GM04503 (cell line): ENCODE data around the gene KIAA0232.
"Not testable (repeated sequence)": the region's sequence is repeated elsewhere in the genome, so short reads cannot be mapped to it uniquely, and the experiment has no call there.

Experiments used
- DNase-seq: peaks from one replicate; pipeline ENCODE4 v3.0.0-alpha.2; 2012; ENCODE audit warnings: low read depth

The KIAA0232 gene

GRCh38 chr4:6900956-6901355, 118.4 kb downstream of the KIAA0232 start:
- no peak for DNase-seq

- DNase-seq: no peak
Observed at GRCh38 chr4:6901669-6902317, 119.3 kb downstream of the KIAA0232 start.

DNA sequence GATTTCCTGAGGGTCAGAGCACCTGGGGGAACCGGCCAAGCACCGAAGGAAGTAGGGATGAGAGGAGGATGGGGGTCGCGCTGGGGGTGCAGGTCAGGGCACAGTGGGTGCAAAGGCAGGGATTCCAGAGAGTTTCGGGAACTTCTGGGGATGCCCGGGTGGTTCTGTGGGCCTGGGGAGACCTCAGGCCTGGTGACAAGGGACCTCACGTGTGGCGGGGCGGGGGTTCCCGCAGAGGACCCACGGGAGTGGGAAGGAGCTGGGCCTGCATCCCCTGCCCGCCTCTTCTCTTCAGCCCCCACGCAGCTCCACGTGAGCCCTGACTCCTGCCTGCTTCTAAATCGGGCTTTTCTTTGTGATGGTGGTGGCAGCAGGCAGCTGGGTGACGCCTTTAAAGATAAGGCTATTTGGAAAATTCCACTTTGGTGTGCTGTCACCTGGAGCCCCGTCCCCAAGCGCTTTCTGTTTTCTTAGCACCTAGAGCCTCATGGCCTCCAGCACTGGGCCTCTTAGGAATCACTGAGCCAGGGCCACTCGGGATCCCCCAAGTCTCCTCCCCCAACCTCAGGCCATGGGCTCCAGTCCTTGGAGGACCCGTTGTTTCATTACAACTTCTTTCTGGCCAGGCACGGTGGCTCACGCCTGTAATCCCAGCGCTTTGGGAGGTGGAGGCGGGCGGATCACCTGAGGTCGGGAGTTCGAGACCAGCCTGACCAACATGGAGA, 120.0 kb downstream of the KIAA0232 start:
- no peak for DNase-seq

DNA sequence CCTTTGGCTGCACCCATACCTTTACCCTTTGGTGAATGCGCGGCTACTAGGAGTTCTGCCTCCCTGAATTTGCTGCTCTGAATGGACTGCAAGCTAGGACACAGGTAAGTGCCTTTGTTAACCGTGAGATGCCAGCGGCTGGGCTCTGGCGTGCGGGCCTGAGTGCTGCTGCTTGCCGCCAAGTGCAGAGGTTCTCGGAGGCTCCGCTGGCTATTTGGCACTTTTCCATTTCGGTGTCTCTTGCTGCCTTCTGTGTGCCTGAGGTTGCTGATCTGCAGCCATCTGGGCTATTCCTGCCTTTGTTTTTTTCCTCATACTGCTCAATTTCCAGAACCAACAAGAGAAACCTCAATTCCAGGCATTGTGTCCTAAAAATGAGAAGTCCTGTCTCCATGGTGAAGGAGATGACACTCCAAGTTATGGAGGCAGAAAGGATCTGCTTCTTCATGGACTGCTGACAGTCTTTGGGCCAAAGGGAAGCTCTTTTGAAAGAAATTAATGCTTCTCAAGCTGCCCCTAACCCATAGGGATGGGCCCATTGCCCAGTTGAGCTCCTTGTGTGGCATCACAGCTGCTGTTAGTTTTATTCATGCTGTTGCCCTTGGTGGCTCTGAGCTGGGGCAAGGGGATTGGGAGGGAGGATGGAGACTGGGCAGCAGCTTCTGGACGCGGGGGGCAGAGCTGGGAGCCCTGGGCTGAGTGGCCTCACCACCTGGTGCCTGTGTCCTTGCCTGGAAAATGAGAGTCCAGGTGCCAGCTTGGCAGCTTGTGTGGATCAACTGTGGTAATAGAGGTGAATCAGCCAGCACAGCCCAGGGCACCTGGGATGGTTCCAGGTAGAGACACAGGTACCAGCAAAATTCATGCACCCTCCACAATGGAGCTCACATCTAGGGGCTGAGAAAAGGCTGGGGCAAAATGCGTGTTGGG, 123.3 kb downstream of the KIAA0232 start:
- DNase-seq: no peak

- not testable (repeated sequence) for DNase-seq
Observed at GRCh38 chr4:6906486-6906885, 124.0 kb downstream of the KIAA0232 start.

- DNase-seq: no peak
Observed at GRCh38 chr4:6907658-6908191, 125.2 kb downstream of the KIAA0232 start.

DNA sequence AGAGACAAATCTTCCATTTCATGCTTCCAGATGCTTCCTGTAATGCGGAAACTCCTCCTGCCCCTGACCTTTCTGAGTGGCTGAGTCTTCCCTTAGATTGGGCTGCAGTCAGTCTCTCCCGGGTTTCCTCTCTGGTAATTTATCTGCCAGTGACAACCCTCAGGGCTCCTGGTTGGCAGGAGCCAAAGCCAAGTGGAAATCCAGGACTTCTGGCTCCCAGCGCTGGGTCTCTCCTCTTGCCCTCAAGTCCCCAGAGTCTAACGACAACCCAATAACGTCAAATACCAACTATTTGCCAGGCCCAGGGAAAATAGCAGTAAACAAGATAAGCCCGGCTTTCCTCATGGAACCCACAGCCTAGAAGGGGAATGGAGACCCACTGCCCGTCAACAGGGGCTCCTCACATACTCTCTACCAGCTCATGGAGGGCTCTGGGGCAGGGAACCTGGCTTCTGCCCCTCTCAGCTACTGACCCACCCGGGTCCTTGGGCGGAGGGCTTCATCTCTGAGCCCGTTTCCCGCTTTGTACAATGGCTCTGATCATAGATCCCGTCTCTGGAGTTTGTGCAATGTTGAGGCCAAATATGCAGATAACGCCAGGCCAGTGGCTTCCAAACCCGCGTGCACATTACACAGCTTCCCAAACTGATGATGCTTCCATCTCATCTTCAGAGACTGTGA, 126.0 kb downstream of the KIAA0232 start:
- DNase-seq: no peak

- peak; percentile 38 for DNase-seq
Observed at GRCh38 chr4:6909113-6909969, 126.8 kb downstream of the KIAA0232 start, which contains the start of gene TBC1D14. TBC1D14 (plus strand) TSS chr4:6909826; CDS start chr4:6923390, 13,564 bp downstream.

DNA sequence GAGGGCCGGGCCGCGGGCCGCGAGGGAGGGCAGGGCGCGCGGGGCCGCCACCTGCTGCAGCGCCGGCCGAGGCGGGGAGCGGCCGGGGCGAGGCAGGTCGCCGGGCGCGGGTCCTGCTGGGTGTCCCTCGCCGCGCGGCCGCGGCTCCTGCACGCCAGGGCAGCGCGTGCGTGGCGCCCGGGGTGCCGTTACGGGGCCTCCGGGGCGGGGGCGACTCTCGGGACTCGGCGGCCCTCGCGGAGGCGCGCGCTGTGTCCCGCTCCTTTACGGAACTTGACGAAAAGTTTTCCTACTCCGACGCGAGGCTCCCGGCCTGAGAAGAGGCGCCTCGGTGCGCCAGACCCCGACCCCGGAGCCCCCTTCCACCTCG, 127.4 kb downstream of the KIAA0232 start:
- DNase-seq: no peak

DNA sequence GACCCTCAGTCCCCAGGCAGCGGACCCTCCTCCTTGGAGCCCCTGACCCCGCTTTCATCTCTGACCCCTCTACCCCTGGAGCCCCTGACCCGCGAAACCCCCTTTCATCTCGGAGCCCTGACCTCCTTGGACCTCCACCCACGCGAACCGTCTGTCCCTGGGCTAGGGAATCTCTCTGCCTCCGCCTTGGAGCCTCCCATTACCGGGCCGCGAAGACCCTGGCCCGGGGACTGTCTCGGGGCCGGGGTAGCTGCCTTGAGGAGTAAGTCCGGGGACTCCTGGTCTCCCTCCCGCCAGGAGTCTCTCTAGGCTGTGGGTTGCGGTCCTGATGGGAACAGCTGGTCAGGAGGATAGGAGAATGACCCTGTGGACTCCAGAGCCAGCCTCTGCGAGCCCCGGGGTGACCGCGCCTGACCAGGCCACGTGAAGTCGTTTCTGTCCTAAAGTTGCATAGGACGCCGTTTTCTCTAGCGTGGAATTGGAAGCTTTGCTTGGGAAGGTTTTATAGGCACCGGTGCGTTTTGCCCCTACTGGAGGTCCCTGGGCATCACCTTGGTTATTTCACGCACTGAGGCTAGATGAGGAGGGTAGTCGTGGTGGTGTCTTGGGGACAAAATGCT, 127.9 kb downstream of the KIAA0232 start:
- no peak for DNase-seq

- DNase-seq: no peak
Observed at GRCh38 chr4:6910960-6911874, 128.7 kb downstream of the KIAA0232 start.

- DNase-seq: not testable (repeated sequence)
Observed at GRCh38 chr4:6911917-6912316, 129.4 kb downstream of the KIAA0232 start.

DNA sequence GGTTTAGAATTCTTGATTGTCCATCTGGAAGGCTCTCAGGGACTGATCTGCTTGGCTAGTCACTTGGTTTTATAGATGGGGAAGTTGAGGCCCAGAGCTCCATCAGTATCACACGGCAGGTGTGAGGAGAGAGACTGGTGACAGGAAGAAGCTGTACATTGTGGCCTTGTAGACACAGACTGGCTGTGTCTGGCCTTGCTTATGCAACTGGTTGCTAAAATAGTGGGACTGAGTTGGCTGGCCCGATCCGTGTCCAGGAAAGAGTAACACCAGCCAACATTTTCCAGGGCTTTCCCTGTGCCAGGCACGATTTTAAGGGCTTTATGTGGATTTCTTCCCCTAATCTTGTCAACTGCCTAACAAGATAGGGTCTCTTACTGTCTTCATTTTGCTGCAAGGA, 129.9 kb downstream of the KIAA0232 start:
- no peak for DNase-seq

GRCh38 chr4:6913350-6913905, 130.9 kb downstream of the KIAA0232 start:
- DNase-seq: no peak

- DNase-seq: no peak
Observed at GRCh38 chr4:6914448-6914847, 131.9 kb downstream of the KIAA0232 start.

DNA sequence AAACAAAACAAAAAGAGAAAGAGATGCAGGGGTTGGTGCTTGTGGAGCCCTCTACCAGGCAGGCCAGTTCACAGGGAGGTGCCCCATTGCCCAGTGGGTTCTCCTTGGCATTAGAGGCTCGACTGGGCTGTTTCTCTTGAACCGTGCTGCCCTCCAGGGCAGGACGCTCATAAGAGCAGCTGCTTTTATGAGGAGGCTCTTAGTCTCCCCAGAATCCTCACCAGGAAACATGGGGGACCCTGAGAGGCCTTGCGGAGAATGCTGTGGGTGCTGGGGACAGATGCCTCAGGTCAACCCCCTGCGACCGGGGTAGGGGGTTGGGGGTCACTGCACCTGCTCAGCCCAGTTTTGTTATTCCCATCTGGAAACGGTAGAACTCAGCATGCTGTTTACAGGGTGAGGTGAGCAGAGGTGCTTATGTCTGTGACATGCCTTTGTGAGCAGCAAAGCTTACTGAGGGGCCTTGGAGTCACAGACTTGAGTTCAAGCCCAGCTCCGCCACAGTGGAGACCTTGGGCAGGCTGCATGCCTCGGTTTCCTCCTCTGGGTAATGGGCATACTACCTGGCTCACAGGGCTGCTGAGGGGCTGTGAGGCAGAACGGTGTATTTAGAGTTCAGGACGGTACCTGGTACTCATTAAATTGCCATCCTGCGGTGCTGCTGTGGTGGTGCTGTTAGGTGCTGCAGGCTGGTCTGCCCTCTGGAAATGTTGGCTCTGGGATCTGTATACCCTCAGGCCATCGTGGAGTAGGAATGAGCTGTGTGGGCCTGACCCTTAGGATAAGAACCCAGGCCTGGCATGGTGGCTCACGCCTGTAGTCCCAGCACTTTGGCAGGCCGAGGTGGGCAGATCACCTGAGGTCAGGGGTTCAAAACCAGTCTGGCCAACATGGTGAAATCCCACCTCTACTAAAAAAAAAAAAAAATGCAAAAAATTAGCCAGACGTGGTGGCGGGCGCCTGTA, 132.8 kb downstream of the KIAA0232 start:
- DNase-seq: no peak

- no peak for DNase-seq
Observed at GRCh38 chr4:6916069-6916586, 133.6 kb downstream of the KIAA0232 start.
